Renal cortical epithelial cell (primary cell): ENCODE results near the gene HOMER2. TPM values are rescaled to one million over a fixed set of nuclear protein-coding genes. Genes with fewer than 3 reads are reported as not detected.
"Not testable (repeated sequence)": the region's sequence is repeated elsewhere in the genome, so short reads cannot be mapped to it uniquely, and the experiment has no call there.

ENCODE experiments used
- DNase-seq: peaks from one replicate; pipeline ENCODE4 v3.0.0-alpha.2; 2011; ENCODE audit warnings: low read depth
- total RNA-seq: library from RNA; depleted of rRNA; stranded (reverse); fragments of >200 nt; gene quantifications from 2 replicates; pipeline ENCODE4 v1.2.3, GENCODE V29; 2014

The HOMER2 gene
- total RNA-seq, 1 donor from 2014 or later: 56.6 TPM

- peak; percentile 99 for DNase-seq
These were observed 119.7 kb downstream of the HOMER2 start for GRCh38 chr15:82832601-82833361.

- peak; percentile 42 for DNase-seq
These were observed 120.5 kb downstream of the HOMER2 start for GRCh38 chr15:82831894-82832600.

- DNase-seq: peak; percentile 38
These were observed 121.9 kb downstream of the HOMER2 start for GRCh38 chr15:82830427-82831173.

- DNase-seq: no peak
These were observed 123.3 kb downstream of the HOMER2 start for GRCh38 chr15:82829234-82829633.

GRCh38 chr15:82828075-82828474 lies 124.4 kb downstream of the HOMER2 start:
- peak; percentile 97 for DNase-seq

GRCh38 chr15:82823049-82823448 lies 129.5 kb downstream of the HOMER2 start:
- DNase-seq: no peak

- DNase-seq: not testable (repeated sequence)
These were observed 130.7 kb downstream of the HOMER2 start for GRCh38 chr15:82821851-82822250.

- peak; percentile 95 for DNase-seq
These were observed 131.1 kb downstream of the HOMER2 start for GRCh38 chr15:82821396-82821795.

- DNase-seq: no peak
These were observed 132.4 kb downstream of the HOMER2 start for GRCh38 chr15:82820128-82820527.

- DNase-seq: no peak
These were observed 139.5 kb downstream of the HOMER2 start for GRCh38 chr15:82812994-82813393.

GRCh38 chr15:82810890-82811426 lies 141.6 kb downstream of the HOMER2 start:
- peak; percentile 61 for DNase-seq

GRCh38 chr15:82810061-82810889 lies 142.2 kb downstream of the HOMER2 start:
- DNase-seq: peak; percentile 69

GRCh38 chr15:82809308-82810060 lies 143.0 kb downstream of the HOMER2 start, which contains the start of gene WHAMM:
WHAMM (plus strand) TSS chr15:82809628; CDS start chr15:82809727, 99 bp downstream.
- DNase-seq: peak; percentile 98

- no peak for DNase-seq
These were observed 143.9 kb downstream of the HOMER2 start for GRCh38 chr15:82808634-82809041.

GRCh38 chr15:82807920-82808633 lies 144.4 kb downstream of the HOMER2 start:
- DNase-seq: no peak

- no peak for DNase-seq
These were observed 146.5 kb downstream of the HOMER2 start, which contains the start of gene FSD2 for GRCh38 chr15:82805994-82806406. FSD2 (minus strand) TSS chr15:82806069; CDS start chr15:82787390, 18,679 bp downstream.

- DNase-seq: no peak
These were observed 148.0 kb downstream of the HOMER2 start for GRCh38 chr15:82804575-82804949.

- DNase-seq: peak; percentile 58
These were observed 148.5 kb downstream of the HOMER2 start for GRCh38 chr15:82803793-82804574.

- DNase-seq: no peak
These were observed 150.0 kb downstream of the HOMER2 start for GRCh38 chr15:82802497-82802896.
